ENCODE results near the gene NDNF. TPM values are rescaled to one million over a fixed set of nuclear protein-coding genes. Genes with fewer than 3 reads are reported as not detected.

Gene NDNF
- total RNA-seq, 4 donors from 2014 or later, result 11.6 to 16.0 (median 12.1) TPM

DNA sequence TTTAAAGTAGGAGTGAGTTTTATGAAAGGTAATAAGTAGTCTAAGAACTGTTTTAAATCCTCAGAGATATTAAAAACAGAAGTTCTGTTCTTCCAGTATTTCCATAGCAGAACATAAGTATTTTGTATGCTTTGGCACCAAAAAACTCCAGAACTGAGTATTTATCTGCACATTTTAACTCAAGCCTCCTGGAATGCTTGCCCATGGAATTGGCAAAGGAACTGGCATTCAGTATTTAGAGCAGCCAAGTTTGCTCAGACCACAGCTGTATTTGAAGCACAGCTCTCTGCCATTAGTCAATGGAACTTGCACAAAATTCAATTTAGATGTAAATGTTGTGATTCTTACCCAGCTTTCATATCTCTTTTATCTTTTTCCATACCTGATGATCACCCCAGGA lies 42.2 kb downstream of the NDNF start:
- Histone ChIP-seq H3K36me3 (no peaks in the 10 kb centered on the region), H3K4me1 (peaks cover 0 to 5% (median 0%) of the 10 kb centered on the region in 4 donors), H3K9me3 (no peaks in the 10 kb centered on the region), H3K27ac (replicated peaks in 1 of 4) (no peak overlapping the region), H3K4me3 (no peak overlapping the region), H3K27me3 (no peaks in the 10 kb centered on the region)
- intact Hi-C loops (cut with DNase I), result no loop called here
- no peak for DNase-seq (ENCODE audit: extremely low spot score)
- TF ChIP-seq POLR2A (IDR thresholded peaks at IDR 0.05; ENCODE audit: low read depth) (no peak), EP300 (IDR thresholded peaks at IDR 0.05) (no peak), POLR2AphosphoS5 (IDR thresholded peaks at IDR 0.05) (no peak)
- TF ChIP-seq, protein P1, sequence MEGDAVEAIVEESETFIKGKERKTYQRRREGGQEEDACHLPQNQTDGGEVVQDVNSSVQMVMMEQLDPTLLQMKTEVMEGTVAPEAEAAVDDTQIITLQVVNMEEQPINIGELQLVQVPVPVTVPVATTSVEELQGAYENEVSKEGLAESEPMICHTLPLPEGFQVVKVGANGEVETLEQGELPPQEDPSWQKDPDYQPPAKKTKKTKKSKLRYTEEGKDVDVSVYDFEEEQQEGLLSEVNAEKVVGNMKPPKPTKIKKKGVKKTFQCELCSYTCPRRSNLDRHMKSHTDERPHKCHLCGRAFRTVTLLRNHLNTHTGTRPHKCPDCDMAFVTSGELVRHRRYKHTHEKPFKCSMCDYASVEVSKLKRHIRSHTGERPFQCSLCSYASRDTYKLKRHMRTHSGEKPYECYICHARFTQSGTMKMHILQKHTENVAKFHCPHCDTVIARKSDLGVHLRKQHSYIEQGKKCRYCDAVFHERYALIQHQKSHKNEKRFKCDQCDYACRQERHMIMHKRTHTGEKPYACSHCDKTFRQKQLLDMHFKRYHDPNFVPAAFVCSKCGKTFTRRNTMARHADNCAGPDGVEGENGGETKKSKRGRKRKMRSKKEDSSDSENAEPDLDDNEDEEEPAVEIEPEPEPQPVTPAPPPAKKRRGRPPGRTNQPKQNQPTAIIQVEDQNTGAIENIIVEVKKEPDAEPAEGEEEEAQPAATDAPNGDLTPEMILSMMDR (IDR thresholded peaks at IDR 0.05), result no peak

DNA sequence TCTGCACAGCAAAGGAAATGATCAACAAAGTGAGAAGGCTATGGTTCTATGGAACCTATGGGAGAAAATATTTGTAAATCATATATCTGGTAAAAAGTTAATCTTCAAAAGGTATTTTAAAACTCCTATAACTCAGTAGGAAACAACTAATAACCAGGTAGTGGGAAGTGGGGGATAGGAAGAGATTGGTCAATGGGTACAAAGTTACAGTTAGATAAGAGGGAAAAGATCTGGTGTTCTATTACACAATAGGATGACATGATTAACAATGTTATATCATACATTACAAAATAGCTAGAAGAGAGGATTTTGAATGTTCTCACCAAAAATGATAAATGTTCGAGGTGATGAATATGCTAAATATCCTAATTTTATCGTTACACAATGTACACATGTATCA lies 46.3 kb downstream of the NDNF start:
- DNase-seq (ENCODE audit: extremely low spot score), result no peak
- H3K9me3 ChIP-seq, result no peaks in the 10 kb centered on the region
- 97% methylated on average over 2 of the region's 2 CpGs for WGBS
- H3K27ac ChIP-seq (replicated peaks in 1 of 4), result no peak overlapping the region
- intact Hi-C loops (cut with DNase I), result no loop called here
- no peaks in the 10 kb centered on the region for H3K36me3 ChIP-seq
- no peak overlapping the region for H3K4me3 ChIP-seq
- TF ChIP-seq EP300 (IDR thresholded peaks at IDR 0.05) (no peak), POLR2A (IDR thresholded peaks at IDR 0.05; ENCODE audit: low read depth) (no peak), POLR2AphosphoS5 (IDR thresholded peaks at IDR 0.05) (no peak)
- TF ChIP-seq, protein P1 (IDR thresholded peaks at IDR 0.05), result no peak
- peaks cover 0 to 4% (median 0%) of the 10 kb centered on the region in 4 donors for H3K27me3 ChIP-seq
- H3K4me1 ChIP-seq, result peaks cover 0 to 5% (median 0%) of the 10 kb centered on the region in 4 donors

DNA sequence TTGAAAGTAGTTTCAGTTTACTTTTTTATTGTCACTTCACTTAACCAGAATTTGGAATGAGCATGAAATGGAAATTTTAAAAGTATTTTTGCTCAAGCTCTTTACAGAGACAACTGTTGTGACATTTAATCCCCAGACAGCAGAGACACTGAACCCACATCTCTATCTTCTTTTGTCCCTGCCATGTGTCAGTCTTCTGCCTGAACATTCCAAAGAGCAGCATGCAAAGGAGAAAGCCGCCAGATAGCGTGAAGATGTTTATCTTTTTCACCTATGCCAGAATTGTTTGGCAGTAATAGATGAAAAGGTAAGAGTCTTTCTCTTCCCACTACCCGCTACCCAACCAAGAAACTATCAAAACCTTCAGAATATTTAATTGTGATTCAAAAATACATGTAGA lies 46.8 kb downstream of the NDNF start:
- peaks cover 0 to 5% (median 0%) of the 10 kb centered on the region in 4 donors for H3K4me1 ChIP-seq
- TF ChIP-seq POLR2AphosphoS5 (IDR thresholded peaks at IDR 0.05) (no peak), POLR2A (IDR thresholded peaks at IDR 0.05; ENCODE audit: low read depth) (no peak), EP300 (IDR thresholded peaks at IDR 0.05) (no peak)
- TF ChIP-seq, protein P1 (IDR thresholded peaks at IDR 0.05), result no peak
- DNase-seq (ENCODE audit: extremely low spot score), result no peak
- no peaks in the 10 kb centered on the region for H3K36me3 ChIP-seq
- intact Hi-C loops (cut with DNase I), result no loop called here
- WGBS, result 66% methylated on average over 3 of the region's 3 CpGs
- no peaks in the 10 kb centered on the region for H3K9me3 ChIP-seq
- H3K4me3 ChIP-seq, result no peak overlapping the region
- H3K27me3 ChIP-seq, result peaks cover 0 to 4% (median 0%) of the 10 kb centered on the region in 4 donors
- H3K27ac ChIP-seq (replicated peaks in 1 of 4), result no peak overlapping the region

DNA sequence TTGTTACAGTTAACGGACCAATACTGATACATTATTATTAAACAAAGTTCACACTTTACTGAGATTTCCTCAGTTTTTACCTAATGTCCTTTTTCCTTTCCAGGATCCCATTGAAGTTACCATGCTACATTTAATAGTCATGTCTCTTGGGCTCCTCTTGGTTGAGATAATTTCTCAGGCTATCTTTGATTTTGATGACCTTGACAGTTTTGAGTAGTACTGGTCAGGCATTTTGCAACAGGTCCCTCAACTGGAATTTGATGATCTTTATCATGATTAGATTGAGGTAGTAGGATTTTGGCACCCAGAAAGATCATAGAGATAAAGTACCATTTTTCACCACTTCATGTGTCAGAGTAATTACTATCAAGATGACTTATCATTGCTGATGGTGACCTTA lies 53.8 kb downstream of the NDNF start:
- no peaks in the 10 kb centered on the region for H3K36me3 ChIP-seq
- no peaks in the 10 kb centered on the region for H3K9me3 ChIP-seq
- H3K27me3 ChIP-seq, result peaks cover 0 to 4% (median 0%) of the 10 kb centered on the region in 4 donors
- intact Hi-C loops (cut with DNase I), result no loop called here
- 93% methylated on average over 1 of the region's 1 CpG for WGBS
- H3K4me3 ChIP-seq, result no peak overlapping the region
- H3K4me1 ChIP-seq, result no peaks in the 10 kb centered on the region
- DNase-seq (ENCODE audit: extremely low spot score), result no peak
- TF ChIP-seq, protein P1 (IDR thresholded peaks at IDR 0.05), result no peak
- no peak for TF ChIP-seq POLR2A (IDR thresholded peaks at IDR 0.05; ENCODE audit: low read depth)
- TF ChIP-seq EP300 (IDR thresholded peaks at IDR 0.05), result no peak
- TF ChIP-seq POLR2AphosphoS5 (IDR thresholded peaks at IDR 0.05), result no peak
- no peak overlapping the region for H3K27ac ChIP-seq (replicated peaks in 1 of 4)

DNA sequence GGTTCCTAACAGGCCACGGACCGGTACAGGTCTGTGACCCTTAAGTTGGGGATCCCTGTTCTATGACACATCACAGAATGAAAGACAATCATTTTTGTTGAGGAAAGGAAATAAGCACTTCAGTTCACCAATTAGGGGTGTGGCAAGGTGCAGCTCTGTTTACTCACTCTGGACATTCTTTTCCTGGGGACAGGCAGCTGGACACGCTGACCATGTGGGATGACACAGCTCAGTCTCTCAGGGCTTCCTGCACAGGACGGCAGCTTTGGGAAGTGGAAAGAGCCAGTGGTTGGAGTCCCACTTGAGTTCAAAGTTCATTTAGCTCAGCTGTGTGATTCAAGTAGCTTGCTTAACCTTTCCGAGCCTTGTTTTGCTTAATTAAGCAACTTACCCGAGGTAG lies 55.7 kb downstream of the NDNF start:
- Histone ChIP-seq H3K9me3 (no peaks in the 10 kb centered on the region), H3K4me1 (no peaks in the 10 kb centered on the region), H3K4me3 (no peak overlapping the region), H3K36me3 (no peaks in the 10 kb centered on the region), H3K27ac (replicated peaks in 1 of 4) (no peak overlapping the region), H3K27me3 (no peaks in the 10 kb centered on the region)
- no peak for DNase-seq (ENCODE audit: extremely low spot score)
- TF ChIP-seq EP300 (IDR thresholded peaks at IDR 0.05) (no peak), POLR2AphosphoS5 (IDR thresholded peaks at IDR 0.05) (no peak), POLR2A (IDR thresholded peaks at IDR 0.05; ENCODE audit: low read depth) (no peak)
- TF ChIP-seq, protein P1 (IDR thresholded peaks at IDR 0.05), result no peak
- intact Hi-C loops (cut with DNase I), result no loop called here
- WGBS, result 95% methylated on average over 4 of the region's 6 CpGs
